ENCODE data around the gene CSH1. TPM values are rescaled to one million over a fixed set of nuclear protein-coding genes. Genes with fewer than 3 reads are reported as not detected.
"Not testable (repeated sequence)": the region's sequence is repeated elsewhere in the genome, so short reads cannot be mapped to it uniquely, and the experiment has no call there.

Gene CSH1
- total RNA-seq, 2 donors from 2014 or later = not detected

DNA sequence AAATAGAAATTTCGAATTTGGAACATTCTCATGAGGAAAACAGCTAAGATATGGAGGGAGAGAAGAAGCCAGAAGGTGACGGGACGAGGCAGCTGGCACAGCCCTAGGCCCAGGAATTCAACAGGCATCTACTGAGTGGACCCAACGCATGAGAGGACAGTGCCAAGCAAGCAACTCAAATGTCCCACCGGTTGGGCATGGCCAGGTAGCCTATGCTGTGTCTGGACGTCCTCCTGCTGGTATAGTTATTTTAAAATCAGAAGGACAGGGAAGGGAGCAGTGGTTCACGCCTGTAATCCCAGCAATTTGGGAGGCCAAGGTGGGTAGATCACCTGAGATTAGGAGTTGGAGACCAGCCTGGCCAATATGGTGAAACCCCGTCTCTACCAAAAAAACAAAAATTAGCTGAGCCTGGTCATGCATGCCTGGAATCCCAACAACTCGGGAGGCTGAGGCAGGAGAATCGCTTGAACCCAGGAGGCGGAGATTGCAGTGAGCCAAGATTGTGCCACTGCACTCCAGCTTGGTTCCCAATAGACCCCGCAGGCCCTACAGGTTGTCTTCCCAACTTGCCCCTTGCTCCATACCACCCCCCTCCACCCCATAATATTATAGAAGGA is 20.3 kb upstream of the CSH1 start:
- Histone ChIP-seq H3K27me3 (no peaks in the 10 kb centered on the region), H3K4me3 (no peak overlapping the region), H3K36me3 (replicated peaks in 1 of 2; ENCODE audit: insufficient read depth in 1 of 2, low read depth in 2 of 2) (no peaks in the 10 kb centered on the region), H3K4me1 (no peaks in the 10 kb centered on the region), H3K27ac (no peak overlapping the region), H3K9me3 (no peaks in the 10 kb centered on the region)
- DNase-seq (peak in 1 of 4 donors; percentile 4), ATAC-seq (no peak)
- intact Hi-C loops (cut with DNase I) = loop anchor here (10.0 kb wide), 1 partner anchor 348 kb away; the partner anchor contains the start of gene TEX2
- TF ChIP-seq CTCF (IDR thresholded peaks at IDR 0.05) (no peak), POLR2A (IDR thresholded peaks at IDR 0.05) (no peak)
- 72 to 77% methylated on average over 12 of the region's 12 CpGs for WGBS, 2 donors

DNA sequence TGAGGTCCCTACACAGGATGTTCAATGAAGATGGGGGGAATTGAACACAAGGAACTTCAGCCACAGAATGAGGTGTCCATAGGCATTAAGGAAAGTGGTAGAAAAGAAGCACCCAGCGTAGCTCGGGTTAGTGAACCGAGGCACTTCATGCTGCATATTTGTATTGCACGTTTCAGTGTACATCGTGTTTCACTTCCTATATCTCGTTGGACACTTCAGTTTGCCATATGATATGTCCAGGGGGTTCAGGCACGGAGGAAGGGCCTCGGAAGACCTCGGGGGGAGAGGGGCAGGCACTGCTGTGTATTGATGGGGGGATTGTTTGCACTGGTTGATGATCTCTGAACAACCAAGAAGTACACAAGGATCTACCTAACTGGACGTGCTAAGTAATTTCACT is 19.4 kb upstream of the CSH1 start:
- H3K4me1 ChIP-seq; H3K9me3 ChIP-seq; H3K27me3 ChIP-seq; ATAC-seq; H3K27ac ChIP-seq; H3K36me3 ChIP-seq (replicated peaks in 1 of 2; ENCODE audit: insufficient read depth in 1 of 2, low read depth in 2 of 2); H3K4me3 ChIP-seq; DNase-seq: not testable (repeated sequence)
- intact Hi-C loops (cut with DNase I) = loop anchor here (10.0 kb wide), 1 partner anchor 349 kb away; the partner anchor contains the start of gene TEX2
- WGBS, 2 donors = 52% methylated on average over 10 of the region's 10 CpGs

DNA sequence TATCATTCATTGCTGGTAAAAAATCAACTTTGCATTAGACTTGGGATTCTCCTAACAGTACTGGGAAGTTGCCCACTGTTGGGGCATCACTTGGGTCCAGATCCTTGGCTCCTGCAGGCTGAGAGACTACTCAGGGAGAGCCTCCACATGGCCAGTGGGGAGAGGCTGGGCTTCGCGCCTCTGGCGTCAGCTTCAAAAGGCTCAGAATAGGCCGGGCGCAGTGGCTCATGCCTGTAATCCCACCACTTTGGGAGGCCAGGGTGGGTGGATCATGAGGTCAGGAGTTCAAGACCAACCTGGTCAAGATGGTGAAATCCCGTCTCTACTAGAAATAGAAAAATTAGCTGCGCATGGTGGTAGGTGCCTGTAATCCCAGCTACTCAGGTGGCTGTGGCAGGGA is 18.1 kb upstream of the CSH1 start:
- Histone ChIP-seq H3K4me1 (no peaks in the 10 kb centered on the region), H3K27ac (no peak overlapping the region), H3K36me3 (replicated peaks in 1 of 2; ENCODE audit: insufficient read depth in 1 of 2, low read depth in 2 of 2) (no peaks in the 10 kb centered on the region), H3K4me3 (no peak overlapping the region), H3K27me3 (no peaks in the 10 kb centered on the region), H3K9me3 (no peaks in the 10 kb centered on the region)
- TF ChIP-seq POLR2A (IDR thresholded peaks at IDR 0.05) = no peak
- TF ChIP-seq CTCF (IDR thresholded peaks at IDR 0.05) = no peak
- intact Hi-C loops (cut with DNase I) = loop anchor here (5.0 to 10.0 kb wide), 2 partner anchors 223 to 350 kb away; partner anchors contain the start of gene TEX2
- DNase-seq = peak in 1 of 4 donors; percentile 1
- 83 to 86% methylated on average over 5 to 7 of the region's 7 CpGs for WGBS, 2 donors
- ATAC-seq = no peak

- Histone ChIP-seq H3K27me3 (no peaks in the 10 kb centered on the region), H3K4me3 (no peak overlapping the region), H3K4me1 (no peaks in the 10 kb centered on the region), H3K27ac (no peak overlapping the region), H3K9me3 (no peaks in the 10 kb centered on the region), H3K36me3 (replicated peaks in 1 of 2; ENCODE audit: insufficient read depth in 1 of 2, low read depth in 2 of 2) (no peaks in the 10 kb centered on the region)
- DNase-seq (peak; percentile 34 to 62 (median 45)), ATAC-seq (no peak)
- 39 to 47% methylated on average over 6 to 8 of the region's 8 CpGs for WGBS, 2 donors
- intact Hi-C loops (cut with DNase I) = loop anchor here (5.0 to 10.0 kb wide), 2 partner anchors 226 to 353 kb away; partner anchors contain the start of gene TEX2
- TF ChIP-seq CTCF (IDR thresholded peaks at IDR 0.05) (peak; percentile 52 to 90 (median 66)), POLR2A (IDR thresholded peaks at IDR 0.05) (no peak)
Measured at GRCh38 chr17:63911657-63912100, 15.3 kb upstream of the CSH1 start.

- H3K9me3 ChIP-seq = no peaks in the 10 kb centered on the region
- no peaks in the 10 kb centered on the region for H3K36me3 ChIP-seq (replicated peaks in 1 of 2; ENCODE audit: insufficient read depth in 1 of 2, low read depth in 2 of 2)
- ATAC-seq (no peak), DNase-seq (peak in 1 of 4 donors; percentile 10)
- TF ChIP-seq POLR2A (IDR thresholded peaks at IDR 0.05) = no peak
- 58 to 66% methylated on average over 14 to 15 of the region's 15 CpGs for WGBS, 2 donors
- no peaks in the 10 kb centered on the region for H3K4me1 ChIP-seq
- no peak within 1 kb of the TSS for H3K4me3 ChIP-seq
- no peak within 1 kb of the TSS for H3K27ac ChIP-seq
- no peaks in the 10 kb centered on the region for H3K27me3 ChIP-seq
- intact Hi-C loops (cut with DNase I) = loop anchor here (5.0 to 10.0 kb wide), 2 partner anchors 226 to 354 kb away; partner anchors contain the start of gene TEX2
Measured at GRCh38 chr17:63911041-63911635, 14.8 kb upstream of the CSH1 start, which contains the start of gene CSHL1. CSHL1 (minus strand) TSS chr17:63911258; CDS start chr17:63911196, 62 bp downstream.

Data from body of pancreas (tissue), 4 donors.